Astrocyte of the spinal cord (primary cell): ENCODE measurements around the gene PCDHB13.
"Not testable (repeated sequence)": the region's sequence is repeated elsewhere in the genome, so short reads cannot be mapped to it uniquely, and the experiment has no call there.

Experiments used
- DNase-seq: peaks from one replicate; pipeline ENCODE4 v3.0.0; 2011; ENCODE audit warnings: low read depth, low spot score
- H3K4me3 ChIP-seq: 2 replicates; pipeline ENCODE4 v1.5.1; 2011; ENCODE audit warnings: low read depth, mild to moderate bottlenecking, low read length, moderate library complexity
- in situ Hi-C: cut with HindIII; loops from 2 replicates; pipeline ENCODE4 v1.10.0; 2017; ENCODE audit warnings: low sequenced_read_pairs
- TF ChIP-seq, protein P1 (sequence below): IDR thresholded peaks from 2 replicates; pipeline ENCODE4 v1.5.1; 2012; ENCODE audit warnings: low read depth, mild to moderate bottlenecking, low read length, inconsistent platforms

The PCDHB13 gene

DNA sequence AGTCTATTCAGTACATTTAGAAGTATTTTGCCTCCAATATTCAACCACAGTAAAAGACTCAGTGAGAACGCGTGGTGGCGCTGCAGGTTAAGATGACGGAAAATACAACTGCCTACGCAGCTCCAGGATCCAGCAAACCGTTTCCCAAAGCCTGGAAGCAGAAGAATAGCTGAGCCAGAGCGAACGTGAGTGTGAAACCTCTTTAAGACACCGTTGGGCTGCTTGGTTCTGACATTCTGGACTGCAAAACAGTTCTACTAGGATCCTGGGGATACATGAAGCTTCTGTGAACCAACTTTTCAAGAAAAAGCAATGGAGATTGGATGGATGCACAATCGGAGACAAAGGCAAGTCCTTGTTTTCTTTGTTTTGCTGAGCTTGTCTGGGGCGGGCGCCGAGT, 31.5 kb upstream of the PCDHB13 start, which contains the start of gene PCDHB16:
Gene PCDHB16 (plus strand): TSS at position 140 of the 400 bp plus-strand sequence. CDS start 173 bp downstream, at position 313.
- no peak within 1 kb of the TSS for H3K4me3 ChIP-seq
- in situ Hi-C loops, result no loop called here
- TF ChIP-seq, protein P1, sequence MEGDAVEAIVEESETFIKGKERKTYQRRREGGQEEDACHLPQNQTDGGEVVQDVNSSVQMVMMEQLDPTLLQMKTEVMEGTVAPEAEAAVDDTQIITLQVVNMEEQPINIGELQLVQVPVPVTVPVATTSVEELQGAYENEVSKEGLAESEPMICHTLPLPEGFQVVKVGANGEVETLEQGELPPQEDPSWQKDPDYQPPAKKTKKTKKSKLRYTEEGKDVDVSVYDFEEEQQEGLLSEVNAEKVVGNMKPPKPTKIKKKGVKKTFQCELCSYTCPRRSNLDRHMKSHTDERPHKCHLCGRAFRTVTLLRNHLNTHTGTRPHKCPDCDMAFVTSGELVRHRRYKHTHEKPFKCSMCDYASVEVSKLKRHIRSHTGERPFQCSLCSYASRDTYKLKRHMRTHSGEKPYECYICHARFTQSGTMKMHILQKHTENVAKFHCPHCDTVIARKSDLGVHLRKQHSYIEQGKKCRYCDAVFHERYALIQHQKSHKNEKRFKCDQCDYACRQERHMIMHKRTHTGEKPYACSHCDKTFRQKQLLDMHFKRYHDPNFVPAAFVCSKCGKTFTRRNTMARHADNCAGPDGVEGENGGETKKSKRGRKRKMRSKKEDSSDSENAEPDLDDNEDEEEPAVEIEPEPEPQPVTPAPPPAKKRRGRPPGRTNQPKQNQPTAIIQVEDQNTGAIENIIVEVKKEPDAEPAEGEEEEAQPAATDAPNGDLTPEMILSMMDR, result no peak
- DNase-seq, result no peak

DNA sequence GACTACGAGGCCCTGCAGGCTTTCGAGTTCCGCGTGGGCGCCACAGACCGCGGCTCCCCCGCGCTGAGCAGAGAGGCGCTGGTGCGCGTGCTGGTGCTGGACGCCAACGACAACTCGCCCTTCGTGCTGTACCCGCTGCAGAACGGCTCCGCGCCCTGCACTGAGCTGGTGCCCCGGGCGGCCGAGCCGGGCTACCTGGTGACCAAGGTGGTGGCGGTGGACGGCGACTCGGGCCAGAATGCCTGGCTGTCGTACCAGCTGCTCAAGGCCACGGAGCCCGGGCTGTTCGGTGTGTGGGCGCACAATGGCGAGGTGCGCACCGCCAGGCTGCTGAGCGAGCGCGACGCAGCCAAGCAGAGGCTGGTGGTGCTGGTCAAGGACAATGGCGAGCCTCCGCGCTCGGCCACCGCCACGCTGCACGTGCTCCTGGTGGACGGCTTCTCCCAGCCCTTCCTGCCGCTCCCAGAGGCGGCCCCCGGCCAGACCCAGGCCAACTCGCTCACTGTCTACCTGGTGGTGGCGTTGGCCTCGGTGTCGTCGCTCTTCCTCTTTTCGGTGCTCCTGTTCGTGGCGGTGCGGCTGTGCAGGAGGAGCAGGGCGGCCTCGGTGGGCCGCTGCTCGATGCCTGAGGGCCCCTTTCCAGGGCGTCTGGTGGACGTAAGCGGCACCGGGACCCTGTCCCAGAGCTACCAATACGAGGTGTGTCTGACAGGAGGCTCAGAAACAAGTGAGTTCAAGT, 29.4 kb upstream of the PCDHB13 start:
- in situ Hi-C loops, H3K4me3 ChIP-seq, DNase-seq: not testable (repeated sequence)

GRCh38 chr5:141186897-141187512, 26.7 kb upstream of the PCDHB13 start, which contains the start of gene PCDHB9:
Gene PCDHB9, plus strand, starts transcription at chr5:141187161. Its CDS starts 158 bp downstream, at chr5:141187319.
- in situ Hi-C loops, result no loop called here
- DNase-seq, result no peak
- H3K4me3 ChIP-seq, result no peak within 1 kb of the TSS
- TF ChIP-seq, protein P1, result no peak

GRCh38 chr5:141188682-141189081, 25.0 kb upstream of the PCDHB13 start:
- DNase-seq, H3K4me3 ChIP-seq, in situ Hi-C loops: not testable (repeated sequence)

GRCh38 chr5:141189131-141189530, 24.6 kb upstream of the PCDHB13 start:
- H3K4me3 ChIP-seq, DNase-seq, in situ Hi-C loops: not testable (repeated sequence)

DNA sequence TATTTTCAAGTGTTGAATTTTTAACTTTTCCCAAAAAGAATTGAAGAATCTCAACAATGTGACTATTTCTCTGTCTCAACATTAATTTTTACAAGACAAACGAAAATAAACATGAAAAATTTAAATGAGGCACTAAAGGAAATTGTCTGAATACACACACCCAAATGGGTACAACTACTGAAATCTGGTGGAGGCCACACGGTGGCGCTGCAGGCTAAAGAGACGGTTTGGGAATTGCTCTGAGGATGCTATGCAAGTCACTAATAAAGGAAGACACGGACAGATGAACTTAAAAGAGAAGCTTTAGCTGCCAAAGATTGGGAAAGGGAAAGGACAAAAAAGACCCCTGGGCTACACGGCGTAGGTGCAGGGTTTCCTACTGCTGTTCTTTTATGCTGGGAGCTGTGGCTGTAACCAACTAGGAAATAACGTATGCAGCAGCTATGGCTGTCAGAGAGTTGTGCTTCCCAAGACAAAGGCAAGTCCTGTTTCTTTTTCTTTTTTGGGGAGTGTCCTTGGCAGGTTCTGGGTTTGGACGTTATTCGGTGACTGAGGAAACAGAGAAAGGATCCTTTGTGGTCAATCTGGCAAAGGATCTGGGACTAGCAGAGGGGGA, 21.5 kb upstream of the PCDHB13 start, which contains the start of gene PCDHB10:
Gene PCDHB10 (plus strand): TSS at position 244 of the 616 bp plus-strand sequence. CDS start 200 bp downstream, at position 444.
- DNase-seq, result no peak
- TF ChIP-seq, protein P1, result peak; percentile 25
- in situ Hi-C loops, result no loop called here
- H3K4me3 ChIP-seq, result peak within 1 kb of the TSS; percentile 13

GRCh38 chr5:141194332-141194731, 19.4 kb upstream of the PCDHB13 start:
- H3K4me3 ChIP-seq, DNase-seq, in situ Hi-C loops: not testable (repeated sequence)

- TF ChIP-seq, protein P1, result no peak
- in situ Hi-C loops, result no loop called here
- no peak for DNase-seq
- no peak overlapping the region for H3K4me3 ChIP-seq
These were observed 17.4 kb upstream of the PCDHB13 start for GRCh38 chr5:141196363-141196762.
